T-cell (primary cell): ENCODE data around the gene AGPAT2. TPM values are rescaled to one million over a fixed set of nuclear protein-coding genes. Genes with fewer than 3 reads are reported as not detected.
"Not testable (repeated sequence)": the region's sequence is repeated elsewhere in the genome, so short reads cannot be mapped to it uniquely, and the experiment has no call there.

ENCODE experiments used
- ATAC-seq, 4 experiments: fragments of 200-7000 bp in 3 of 4; fragments of 150-1000 bp in 1 of 4; cut with Tn5 transposase; replicated peaks in 1 of 4; 1 replicate in 3 of 4; 2 replicates in 1 of 4; pipeline ENCODE4 v1.10.0; 2021; ENCODE audit warnings: moderate library complexity in 3 of 4, mild to moderate bottlenecking in 2 of 4, moderate number of reproducible peaks in 1 of 4
- CTCF ChIA-PET, 2 donors: fragments of 300-600 bp; sonication (Branson Sonifier 250); formaldehyde crosslinking; loops; one replicate each; lab custom pipeline; 2022; ENCODE audit warnings: antibody characterized with exemption in 2 of 2; lab: Charles Lee
- POLR2A ChIA-PET, 2 donors: fragments of 300-600 bp; sonication (Branson Sonifier 250); formaldehyde crosslinking; loops; one replicate each; lab custom pipeline; 2022; ENCODE audit warnings: antibody characterized with exemption in 2 of 2; lab: Charles Lee
- DNase-seq, 35 experiments: peaks; one replicate each; pipeline versions ENCODE4 v3.0.0 to v3.0.0-alpha.2; 2013 to 2023
- H3K27ac ChIP-seq: one replicate; pipeline ENCODE4 v1.5.1; 2013; ENCODE audit warnings: low read length
- H3K27me3 ChIP-seq, 2 experiments: replicated peaks in 1 of 2; 1 replicate in 1 of 2; 2 replicates in 1 of 2; pipeline versions ENCODE4 v1.6.1 to v1.7.0; 2013; ENCODE audit warnings: low read length in 1 of 2, mixed read lengths in 1 of 2; ENCODE audit not compliant: control insufficient read depth in 2 of 2, insufficient read depth in 2 of 2; ENCODE audit errors: extremely low read depth in 1 of 2
- H3K36me3 ChIP-seq, 2 donors: 1 replicate in 1 of 2; 2 replicates in 1 of 2; pipeline versions ENCODE4 v1.6.1 to v1.7.0; 2013; ENCODE audit warnings: low read length in 1 of 2; ENCODE audit not compliant: control insufficient read depth in 2 of 2, insufficient read depth in 1 of 2; ENCODE audit errors: extremely low read depth in 1 of 2
- H3K4me1 ChIP-seq, 2 experiments: 1 replicate in 1 of 2; 2 replicates in 1 of 2; pipeline versions ENCODE4 v1.6.1 to v1.7.0; 2013; ENCODE audit warnings: low read length in 2 of 2, mixed read lengths in 1 of 2; ENCODE audit not compliant: insufficient read depth in 2 of 2, control insufficient read depth in 1 of 2; ENCODE audit errors: extremely low read depth in 1 of 2
- H3K4me3 ChIP-seq, 2 donors: 1 replicate in 1 of 2; 2 replicates in 1 of 2; pipeline versions ENCODE4 v1.5.1 to v1.7.0; 2013; ENCODE audit warnings: mild to moderate bottlenecking in 2 of 2, low read length in 1 of 2, moderate library complexity in 1 of 2; ENCODE audit not compliant: control insufficient read depth in 1 of 2; ENCODE audit errors: extremely low read depth in 1 of 2
- H3K9me3 ChIP-seq: 2 replicates; pipeline ENCODE4 v1.7.0; 2013
- H3K27ac Mint-ChIP-seq, 2 donors: one replicate each; pipeline ENCODE4 v1.8.0; 2020 to 2021; ENCODE audit warnings: mild to moderate bottlenecking in 2 of 2, mixed read lengths in 2 of 2
- H3K27me3 Mint-ChIP-seq, 2 donors: one replicate each; pipeline ENCODE4 v1.8.0; 2021 to 2022; ENCODE audit warnings: mixed read lengths in 2 of 2
- H3K36me3 Mint-ChIP-seq: one replicate; pipeline ENCODE4 v1.8.0; 2021; ENCODE audit warnings: mixed read lengths
- H3K4me1 Mint-ChIP-seq, 3 donors: one replicate each; pipeline ENCODE4 v1.8.0; 2020 to 2022; ENCODE audit warnings: mixed read lengths in 3 of 3, mild to moderate bottlenecking in 1 of 3
- H3K4me3 Mint-ChIP-seq, 3 donors: one replicate each; pipeline ENCODE4 v1.8.0; 2020 to 2022; ENCODE audit warnings: mild to moderate bottlenecking in 3 of 3, mixed read lengths in 3 of 3, moderate library complexity in 3 of 3
- H3K9me3 Mint-ChIP-seq, 3 donors: one replicate each; pipeline ENCODE4 v1.8.0; 2020 to 2022; ENCODE audit warnings: mixed read lengths in 3 of 3
- WGBS: methylation state at CpG from one replicate; pipeline ENCODE4 v1.1.5; 2013; ENCODE audit warnings: missing lambda C conversion rate; ENCODE audit not compliant: insufficient coverage; 5-methylcytosine and 5-hydroxymethylcytosine counted together
- total RNA-seq, 35 experiments: library from RNA in 6 of 35; stranded (reverse) in 6 of 35; fragments of 120-200 nt in 1 of 35; gene quantifications; one replicate each; pipeline versions ENCODE4 v1.2.1 to v1.2.4 and lab custom pipeline; 2013 to 2026

Gene AGPAT2
- total RNA-seq, 5 donors from 2014 or later (not counting 1 experiment from before 2014, with no cell fraction given): 6.5 to 13.0 (median 12.1) TPM

GRCh38 chr9:136632491-136633106 lies 54.7 kb downstream of the AGPAT2 start:
- ATAC-seq, H3K9me3 ChIP-seq, H3K4me3 Mint-ChIP-seq, H3K9me3 Mint-ChIP-seq, H3K36me3 Mint-ChIP-seq, H3K27ac Mint-ChIP-seq, H3K4me1 Mint-ChIP-seq, H3K36me3 ChIP-seq, H3K27ac ChIP-seq, H3K27me3 Mint-ChIP-seq, POLR2A ChIA-PET, H3K4me3 ChIP-seq: not testable (repeated sequence)
- H3K27me3 ChIP-seq: peaks cover 0 to 30% of the 10 kb centered on the region in 2 experiments
- CTCF ChIA-PET: interaction anchor here (0.6 to 1.4 kb wide), 2 partner anchors 19 to 148 kb away, joined by 4 read pairs; no protein-coding TSS in a partner anchor
- DNase-seq: peak in 4 of 35 experiments; percentile 10 to 32 (median 24)
- no CpG with 5 or more reads among the region's 36 CpGs for WGBS
- H3K4me1 ChIP-seq: peaks cover 0 to 29% of the 10 kb centered on the region in 2 experiments

- peaks cover 4 to 13% of the 10 kb centered on the region in 2 donors for H3K27me3 Mint-ChIP-seq
- H3K27ac Mint-ChIP-seq, H3K36me3 Mint-ChIP-seq, ATAC-seq, H3K9me3 Mint-ChIP-seq, H3K9me3 ChIP-seq, H3K27ac ChIP-seq, H3K4me1 Mint-ChIP-seq, H3K4me3 ChIP-seq, POLR2A ChIA-PET, H3K36me3 ChIP-seq, H3K4me3 Mint-ChIP-seq: not testable (repeated sequence)
- peak in 7 of 35 experiments; percentile 13 to 41 (median 17) for DNase-seq
- H3K4me1 ChIP-seq: peaks cover 0 to 29% of the 10 kb centered on the region in 2 experiments
- no CpG with 5 or more reads among the region's 13 CpGs for WGBS
- CTCF ChIA-PET: interaction anchor here (0.6 to 1.4 kb wide), 5 partner anchors 14 to 148 kb away, joined by 3 to 4 read pairs (median 3); no protein-coding TSS in a partner anchor
- H3K27me3 ChIP-seq: peaks cover 0 to 35% of the 10 kb centered on the region in 2 experiments
Observed at GRCh38 chr9:136632072-136632471, 55.2 kb downstream of the AGPAT2 start.

DNA sequence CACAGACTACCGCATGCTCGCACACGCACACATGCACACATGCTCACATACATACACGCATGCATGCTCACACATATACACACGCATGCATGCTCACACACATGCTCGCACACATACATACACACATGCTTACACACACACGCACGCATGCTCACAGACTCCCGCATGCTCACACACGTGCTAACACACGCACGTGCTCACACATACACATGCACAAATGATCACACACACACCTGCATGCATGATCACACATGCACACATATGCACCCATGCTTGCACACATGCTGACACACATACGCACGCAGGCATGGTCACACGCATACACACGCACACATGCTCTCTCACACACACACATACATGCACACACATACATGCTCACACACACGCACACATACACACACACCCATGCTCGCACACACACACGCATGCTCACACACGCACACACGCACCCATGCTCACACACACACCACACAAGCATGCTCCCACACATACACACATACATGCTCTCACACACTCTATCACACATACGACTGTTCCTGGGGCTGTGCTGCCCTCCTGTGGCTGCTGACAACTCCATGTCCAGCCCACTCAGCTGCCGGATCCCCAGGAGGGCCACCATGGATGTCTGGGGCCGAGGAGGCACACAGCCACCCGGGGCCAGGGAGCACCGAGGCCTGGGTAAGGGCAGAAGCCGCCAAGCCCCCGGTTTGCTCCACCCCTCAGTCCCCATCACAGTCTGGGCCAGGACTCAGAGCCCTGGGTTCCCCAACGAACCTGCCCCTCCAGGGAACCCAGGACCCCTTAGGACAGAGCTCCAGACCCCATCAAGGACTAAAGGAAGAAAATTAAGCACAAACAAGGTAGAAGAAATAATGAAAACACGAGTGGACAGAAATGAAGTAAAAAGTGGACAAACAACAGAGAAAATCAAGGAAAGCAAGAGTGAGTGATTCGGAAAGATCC lies 55.9 kb downstream of the AGPAT2 start:
- Mint-ChIP-seq H3K4me3 (no peak overlapping the region), H3K9me3 (no peaks in the 10 kb centered on the region), H3K4me1 (peaks cover 0 to 3% (median 0%) of the 10 kb centered on the region in 3 donors), H3K27ac (no peak overlapping the region), H3K36me3 (no peaks in the 10 kb centered on the region), H3K27me3 (peaks cover 4 to 13% of the 10 kb centered on the region in 2 donors)
- ChIA-PET CTCF (interaction anchor here (0.6 to 1.4 kb wide), 5 partner anchors 13 to 147 kb away, joined by 3 to 4 read pairs (median 3); no protein-coding TSS in a partner anchor), POLR2A (no interaction called here)
- Histone ChIP-seq H3K27ac (no peak overlapping the region), H3K4me3 (no peak overlapping the region), H3K36me3 (peaks cover 0 to 3% of the 10 kb centered on the region in 2 donors), H3K4me1 (peaks cover 0 to 29% of the 10 kb centered on the region in 2 experiments), H3K9me3 (no peaks in the 10 kb centered on the region), H3K27me3 (peaks cover 0 to 35% of the 10 kb centered on the region in 2 experiments)
- 53% methylated on average over 28 of the region's 31 CpGs for WGBS
- ATAC-seq: peak; percentile 89 to 96 (median 95)
- DNase-seq: peak; percentile 65 to 89 (median 78)

- Mint-ChIP-seq H3K4me1 (peaks cover 0 to 3% (median 0%) of the 10 kb centered on the region in 3 donors), H3K36me3 (no peaks in the 10 kb centered on the region), H3K27me3 (peaks cover 4 to 16% of the 10 kb centered on the region in 2 donors), H3K4me3 (no peak overlapping the region), H3K27ac (no peak overlapping the region), H3K9me3 (no peaks in the 10 kb centered on the region)
- ATAC-seq: no peak
- peaks cover 0 to 35% of the 10 kb centered on the region in 2 experiments for H3K27me3 ChIP-seq
- no peak overlapping the region for H3K4me3 ChIP-seq
- DNase-seq: peak in 1 of 35 experiments; percentile 17
- H3K27ac ChIP-seq: no peak overlapping the region
- CTCF ChIA-PET: interaction anchor here in 1 of 2 donors (2.0 kb wide), 1 partner anchor 145 kb away, joined by 5 read pairs; no protein-coding TSS in a partner anchor
- peaks cover 0 to 3% of the 10 kb centered on the region in 2 donors for H3K36me3 ChIP-seq
- H3K4me1 ChIP-seq: peaks cover 0 to 29% of the 10 kb centered on the region in 2 experiments
- no peaks in the 10 kb centered on the region for H3K9me3 ChIP-seq
- POLR2A ChIA-PET: no interaction called here
- WGBS: 73% methylated on average over 12 of the region's 12 CpGs
Observed at GRCh38 chr9:136630662-136630992, 56.6 kb downstream of the AGPAT2 start.

GRCh38 chr9:136629879-136630661 lies 57.2 kb downstream of the AGPAT2 start:
- H3K4me3 ChIP-seq: no peak overlapping the region
- peaks cover 0 to 36% of the 10 kb centered on the region in 2 experiments for H3K27me3 ChIP-seq
- H3K36me3 ChIP-seq: peaks cover 0 to 3% of the 10 kb centered on the region in 2 donors
- WGBS: 75% methylated on average over 4 of the region's 19 CpGs
- Mint-ChIP-seq H3K9me3 (no peaks in the 10 kb centered on the region), H3K36me3 (no peaks in the 10 kb centered on the region), H3K4me3 (peak overlapping the region in 1 of 3 donors; percentile 17), H3K4me1 (peaks cover 0 to 3% (median 0%) of the 10 kb centered on the region in 3 donors), H3K27me3 (peaks cover 4 to 19% of the 10 kb centered on the region in 2 donors), H3K27ac (no peak overlapping the region)
- ChIA-PET CTCF (interaction anchor here (0.5 to 2.0 kb wide), 3 partner anchors 9 to 145 kb away, joined by 3 to 5 read pairs (median 3); no protein-coding TSS in a partner anchor), POLR2A (no interaction called here)
- DNase-seq (peak in 34 of 35 experiments; percentile 25 to 71 (median 53)), ATAC-seq (peak in 3 of 4 experiments; percentile 50 to 66 (median 56))
- H3K4me1 ChIP-seq: peaks cover 0 to 29% of the 10 kb centered on the region in 2 experiments
- no peak overlapping the region for H3K27ac ChIP-seq
- H3K9me3 ChIP-seq: no peaks in the 10 kb centered on the region
